Transverse colon (tissue), 4 donors: ENCODE results near the gene MANEA. TPM values are rescaled to one million over a fixed set of nuclear protein-coding genes. Genes with fewer than 3 reads are reported as not detected.

Source experiments
- DNase-seq: peaks from one replicate; pipeline ENCODE4 v3.0.0-alpha.2; 2019
- H3K27ac ChIP-seq, 4 donors: fragments of 200-600 bp; sonication (generic); 2 replicates each; pipeline ENCODE4 v1.5.1; 2016 to 2018; ENCODE audit warnings: inconsistent platforms in 4 of 4
- H3K27me3 ChIP-seq: fragments of 200-600 bp; sonication (generic); 2 replicates; pipeline ENCODE4 v1.5.1; 2017; ENCODE audit warnings: inconsistent platforms
- H3K36me3 ChIP-seq, 4 donors: fragments of 200-600 bp; sonication (generic); 2 replicates each; pipeline ENCODE4 v1.5.1; 2017 to 2019; ENCODE audit warnings: inconsistent platforms in 4 of 4
- H3K4me1 ChIP-seq, 4 donors: fragments of 200-600 bp; sonication (generic); 2 replicates each; pipeline ENCODE4 v1.5.1; 2017 to 2020; ENCODE audit warnings: inconsistent platforms in 4 of 4
- H3K4me3 ChIP-seq, 4 donors: fragments of 200-600 bp; sonication (generic); 1 replicate in 1 of 4; 2 replicates in 3 of 4; pipeline versions ENCODE4 v1.5.1 to v1.6.1; 2017 to 2019; ENCODE audit warnings: inconsistent platforms in 4 of 4
- H3K9me3 ChIP-seq, 2 donors: fragments of 200-600 bp; sonication (generic); 2 replicates each; pipeline ENCODE4 v1.5.1; 2017 to 2019; ENCODE audit warnings: inconsistent platforms in 2 of 2
- EP300 ChIP-seq: sonication (generic); formaldehyde crosslinking; IDR thresholded peaks from one replicate; pipeline ENCODE4 v1.6.1; 2017; ENCODE audit warnings: antibody characterized with exemption, low read depth
- POLR2A ChIP-seq: fragments of 450-650 bp; IDR thresholded peaks from one replicate; pipeline ENCODE4 v1.6.1; 2016; ENCODE audit warnings: antibody characterized with exemption, mild to moderate bottlenecking, moderate library complexity
- POLR2AphosphoS5 ChIP-seq, 3 donors: sonication (generic); formaldehyde crosslinking; IDR thresholded peaks; one replicate each; pipeline ENCODE4 v1.6.1; 2016; ENCODE audit warnings: antibody characterized with exemption in 3 of 3
- WGBS, 2 donors: methylation state at CpG; one replicate each; pipeline ENCODE4 v1.1.5; 2018; ENCODE audit warnings: low coverage in 1 of 2; 5-methylcytosine and 5-hydroxymethylcytosine counted together
- in situ Hi-C, 4 donors: fragments of 200-750 bp; cut with MboI; loops; one replicate each; pipeline versions ENCODE4 v1.15.0 to v1.15.1; 2017; ENCODE audit warnings: low sequenced_read_pairs in 3 of 4, low pct_ligation_motif_present in 1 of 4, low pct_unique_long_range_greater_than_20kb in 1 of 4
- intact Hi-C: fragments of 100-400 bp; cut with DNase I; formaldehyde crosslinking; loops from one replicate; pipeline ENCODE4 v1.15.1; 2023; ENCODE audit warnings: low total_unique reads
- total RNA-seq, 4 donors: library from RNA; depleted of rRNA; stranded (reverse); fragments of >200 nt; gene quantifications; one replicate each; pipeline ENCODE4 v1.1.0, GENCODE V29; 2016
- TF ChIP-seq, protein P1 (sequence below), 5 experiments: fragments of 200-600 bp in 3 of 5; fragments of 450-650 bp in 2 of 5; sonication (generic) in 3 of 5; IDR thresholded peaks; 1 replicate in 2 of 5; 2 replicates in 3 of 5; pipeline ENCODE4 v1.5.1; 2016 to 2017; ENCODE audit warnings: antibody characterized with exemption in 5 of 5, inconsistent platforms in 3 of 5, mild to moderate bottlenecking in 2 of 5, moderate library complexity in 1 of 5

MANEA gene
- total RNA-seq, 4 donors from 2014 or later = 0.37 to 8.7 (median 3.3) TPM

- Histone ChIP-seq H3K36me3 (no peaks in the 10 kb centered on the region), H3K4me1 (no peaks in the 10 kb centered on the region), H3K27me3 (no peaks in the 10 kb centered on the region), H3K9me3 (no peaks in the 10 kb centered on the region), H3K27ac (no peak overlapping the region), H3K4me3 (no peak overlapping the region)
- DNase-seq = no peak
- TF ChIP-seq POLR2A (no peak), POLR2AphosphoS5 (IDR thresholded peaks at IDR 0.05) (no peak), EP300 (no peak)
- TF ChIP-seq, protein P1, sequence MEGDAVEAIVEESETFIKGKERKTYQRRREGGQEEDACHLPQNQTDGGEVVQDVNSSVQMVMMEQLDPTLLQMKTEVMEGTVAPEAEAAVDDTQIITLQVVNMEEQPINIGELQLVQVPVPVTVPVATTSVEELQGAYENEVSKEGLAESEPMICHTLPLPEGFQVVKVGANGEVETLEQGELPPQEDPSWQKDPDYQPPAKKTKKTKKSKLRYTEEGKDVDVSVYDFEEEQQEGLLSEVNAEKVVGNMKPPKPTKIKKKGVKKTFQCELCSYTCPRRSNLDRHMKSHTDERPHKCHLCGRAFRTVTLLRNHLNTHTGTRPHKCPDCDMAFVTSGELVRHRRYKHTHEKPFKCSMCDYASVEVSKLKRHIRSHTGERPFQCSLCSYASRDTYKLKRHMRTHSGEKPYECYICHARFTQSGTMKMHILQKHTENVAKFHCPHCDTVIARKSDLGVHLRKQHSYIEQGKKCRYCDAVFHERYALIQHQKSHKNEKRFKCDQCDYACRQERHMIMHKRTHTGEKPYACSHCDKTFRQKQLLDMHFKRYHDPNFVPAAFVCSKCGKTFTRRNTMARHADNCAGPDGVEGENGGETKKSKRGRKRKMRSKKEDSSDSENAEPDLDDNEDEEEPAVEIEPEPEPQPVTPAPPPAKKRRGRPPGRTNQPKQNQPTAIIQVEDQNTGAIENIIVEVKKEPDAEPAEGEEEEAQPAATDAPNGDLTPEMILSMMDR (IDR thresholded peaks at IDR 0.05) = no peak
- intact Hi-C loops = no loop called here
- in situ Hi-C loops = no loop called here
- WGBS, 2 donors = 91 to 97% methylated on average over 5 of the region's 5 CpGs
Observed at GRCh38 chr6:95569560-95569959, 7.8 kb upstream of the MANEA start.

DNA sequence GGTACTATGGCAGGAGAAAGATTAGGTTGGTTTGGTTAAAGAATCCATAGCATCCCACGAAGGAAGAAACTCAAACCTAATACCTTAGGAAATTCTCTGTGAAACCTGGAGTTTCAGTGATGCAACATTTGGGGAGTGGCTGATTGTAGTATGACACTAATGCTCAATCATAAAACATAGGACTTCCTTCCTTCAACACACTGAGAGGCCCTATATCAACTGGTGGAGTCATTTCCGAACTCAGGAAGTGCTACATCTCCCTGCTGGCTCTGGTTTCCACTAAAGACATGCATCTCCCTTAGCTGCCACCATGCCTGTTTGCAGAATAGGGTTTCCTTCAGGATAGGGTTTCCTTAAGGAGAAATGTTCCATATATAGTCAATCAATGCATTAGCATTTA is 5.2 kb upstream of the MANEA start:
- WGBS, 2 donors = 85 to 100% methylated on average over 1 to 2 of the region's 2 CpGs
- in situ Hi-C loops = no loop called here
- no peak for DNase-seq

DNA sequence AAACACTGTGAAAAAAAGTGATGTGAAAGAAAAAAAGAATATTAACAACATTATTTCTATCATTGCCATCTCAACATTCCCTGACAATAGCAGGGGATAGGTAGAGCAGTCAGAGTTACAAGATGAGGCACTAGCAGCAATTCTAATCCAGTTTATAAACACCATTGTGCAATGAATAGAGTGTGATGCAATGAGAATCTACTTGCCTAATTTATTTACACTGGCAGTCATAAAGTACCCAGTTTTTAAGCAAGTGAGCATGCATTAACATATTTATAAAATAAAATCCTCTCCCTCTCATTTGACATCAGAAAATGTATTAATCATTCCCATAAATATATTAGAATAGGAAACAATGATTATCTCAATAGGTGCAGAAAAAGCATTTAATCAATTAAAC is 2.5 kb upstream of the MANEA start:
- H3K9me3 ChIP-seq = no peaks in the 10 kb centered on the region
- no peaks in the 10 kb centered on the region for H3K27me3 ChIP-seq
- TF ChIP-seq POLR2AphosphoS5 (IDR thresholded peaks at IDR 0.05) (peak in 1 of 3 donors; percentile 49), POLR2A (no peak), EP300 (no peak)
- TF ChIP-seq, protein P1 (IDR thresholded peaks at IDR 0.05) = no peak
- no peak overlapping the region for H3K4me3 ChIP-seq
- intact Hi-C loops (no loop called here), in situ Hi-C loops (no loop called here)
- DNase-seq = no peak
- no peaks in the 10 kb centered on the region for H3K36me3 ChIP-seq
- H3K27ac ChIP-seq = no peak overlapping the region
- peaks cover 11 to 19% (median 14%) of the 10 kb centered on the region in 4 donors for H3K4me1 ChIP-seq

More for the DNA sequence above, 5.2 kb upstream of the MANEA start:
- TF ChIP-seq EP300 = no peak
- TF ChIP-seq POLR2A = no peak
- TF ChIP-seq, protein P1 (IDR thresholded peaks at IDR 0.05) = no peak
- no peak for TF ChIP-seq POLR2AphosphoS5 (IDR thresholded peaks at IDR 0.05)
- intact Hi-C loops = no loop called here
- H3K36me3 ChIP-seq = no peaks in the 10 kb centered on the region
- no peak overlapping the region for H3K27ac ChIP-seq
- no peak overlapping the region for H3K4me3 ChIP-seq
- H3K4me1 ChIP-seq = peaks cover 4 to 12% (median 8%) of the 10 kb centered on the region in 4 donors
- no peaks in the 10 kb centered on the region for H3K27me3 ChIP-seq
- no peaks in the 10 kb centered on the region for H3K9me3 ChIP-seq

DNA sequence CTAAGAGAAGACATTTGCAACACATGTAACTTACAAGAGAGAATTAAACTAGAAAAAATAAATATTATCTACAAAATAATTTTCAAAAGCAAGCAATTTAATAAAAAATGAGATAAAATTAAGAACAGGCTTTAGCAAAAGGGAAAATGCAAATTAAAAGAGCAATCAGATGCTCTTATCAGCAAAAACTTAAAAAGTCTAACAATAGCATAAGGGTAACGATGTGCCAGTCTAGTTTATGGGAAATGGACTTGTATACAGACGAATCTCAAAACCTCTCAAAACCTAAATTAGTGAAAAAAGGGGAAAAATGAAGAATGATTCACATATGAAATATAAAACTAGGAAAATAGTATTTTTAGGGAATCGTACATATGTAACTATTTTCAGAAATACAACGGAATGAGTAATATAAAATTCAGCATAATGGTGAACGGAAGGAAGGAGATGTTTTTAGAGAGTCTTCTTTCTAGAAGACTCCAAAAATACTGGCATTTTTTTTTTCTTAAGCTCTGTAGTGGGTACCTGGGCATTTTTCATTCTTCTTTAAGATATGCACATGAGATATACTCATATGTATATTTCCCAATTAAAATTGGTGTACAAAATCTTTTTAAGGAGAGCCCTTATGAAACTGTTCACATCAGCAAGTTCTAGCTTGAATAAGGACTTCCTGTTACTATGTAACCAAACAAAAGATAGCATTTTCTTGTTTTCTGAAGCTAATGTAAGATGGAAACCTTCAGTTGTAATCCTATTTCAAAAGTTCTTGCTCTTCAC is 927 bp upstream of the MANEA start:
- in situ Hi-C loops = no loop called here

More for the DNA sequence above, 927 bp upstream of the MANEA start:
- no peak for TF ChIP-seq POLR2AphosphoS5 (IDR thresholded peaks at IDR 0.05)
- TF ChIP-seq EP300 = no peak
- no peak for TF ChIP-seq POLR2A
- TF ChIP-seq, protein P1 (IDR thresholded peaks at IDR 0.05) = no peak
- intact Hi-C loops = no loop called here
- H3K27me3 ChIP-seq = no peaks in the 10 kb centered on the region
- H3K27ac ChIP-seq = peak overlapping the region; percentile 90 to 93 (median 92)
- H3K4me1 ChIP-seq = peaks cover 11 to 19% (median 14%) of the 10 kb centered on the region in 4 donors
- H3K9me3 ChIP-seq = no peaks in the 10 kb centered on the region
- H3K36me3 ChIP-seq = no peaks in the 10 kb centered on the region
- 4 to 14% methylated on average over 5 of the region's 5 CpGs for WGBS, 2 donors
- H3K4me3 ChIP-seq = peak overlapping the region; percentile 54 to 81 (median 70)
- DNase-seq = no peak
